K562 treated with DMSO at 1 percent for 4 hours (cell line): ENCODE results near the gene EEF1A2. TPM values are rescaled to one million over a fixed set of nuclear protein-coding genes. Genes with fewer than 3 reads are reported as not detected.

ENCODE experiments used
- total RNA-seq: library from RNA; unstranded; fragments of 300-600 nt; gene quantifications from 2 replicates; pipeline ENCODE4 v1.2.3, GENCODE V29; 2022; ENCODE audit not compliant: insufficient read depth

EEF1A2 gene
- 79.2 and 82.8 TPM in 2 replicates for total RNA-seq

GRCh38 chr20:63498960-63499337 is at the start of gene EEF1A2:
Gene EEF1A2 (minus strand): TSS chr20:63499083. CDS start chr20:63497763, 1,320 bp downstream.

GRCh38 chr20:63547725-63548480 is 49.0 kb upstream of the EEF1A2 start, which contains the start of gene SRMS:
Gene SRMS (minus strand): TSS chr20:63547749. CDS start chr20:63547463, 286 bp downstream.

GRCh38 chr20:63536997-63537524 is 38.2 kb upstream of the EEF1A2 start, which contains the start of gene PTK6:
Gene PTK6 (minus strand): TSS chr20:63537376. CDS start chr20:63537314, 62 bp downstream.

GRCh38 chr20:63520504-63520933 is 21.6 kb upstream of the EEF1A2 start, which contains the start of gene PPDPF:
Gene PPDPF (plus strand): TSS chr20:63520765. CDS start chr20:63521309, 544 bp downstream.

GRCh38 chr20:63471981-63472831 is 26.7 kb downstream of the EEF1A2 start, which contains the start of gene KCNQ2:
Gene KCNQ2 (minus strand): TSS chr20:63472655. CDS start chr20:63472463, 192 bp downstream.

Other genes starting within 250 kb of the EEF1A2 start
- not detected in 2 replicates for gene NKAIN4, start 244.6 kb downstream of the EEF1A2 start, total RNA-seq
- 66.8 and 77.7 TPM in 2 replicates for gene ARFGAP1, start 226.3 kb downstream of the EEF1A2 start, total RNA-seq
- gene COL20A1, start 205.9 kb downstream of the EEF1A2 start, total RNA-seq = not detected in 2 replicates
- not detected in 2 replicates for gene CHRNA4, start 137.7 kb downstream of the EEF1A2 start, total RNA-seq
- gene KCNQ2, start 26.4 kb downstream of the EEF1A2 start, total RNA-seq = not detected in 2 replicates
- gene PPDPF, start 21.7 kb upstream of the EEF1A2 start, total RNA-seq = 97.8 and 102 TPM in 2 replicates
- gene PTK6, start 38.3 kb upstream of the EEF1A2 start, total RNA-seq = not detected in 2 replicates
- gene SRMS, start 48.7 kb upstream of the EEF1A2 start, total RNA-seq = not detected in 2 replicates
- 0.27 TPM in 1 of 2 replicates, not detected in the other for gene FNDC11, start 55.1 kb upstream of the EEF1A2 start, total RNA-seq
- gene HELZ2, start 75.2 kb upstream of the EEF1A2 start, total RNA-seq = 26.0 and 31.7 TPM in 2 replicates
- gene GMEB2, start 128.0 kb upstream of the EEF1A2 start, total RNA-seq = 9.0 and 9.1 TPM in 2 replicates
- gene STMN3, start 154.3 kb upstream of the EEF1A2 start, total RNA-seq = 12.4 and 14.0 TPM in 2 replicates
- 8.6 TPM in 2 replicates for gene RTEL1, start 159.2 kb upstream of the EEF1A2 start, total RNA-seq
- 1.6 and 2.7 TPM in 2 replicates for gene TNFRSF6B, start 197.6 kb upstream of the EEF1A2 start, total RNA-seq
- 25.5 and 28.4 TPM in 2 replicates for gene ARFRP1, start 208.9 kb upstream of the EEF1A2 start, total RNA-seq
- gene ZGPAT, start 209.0 kb upstream of the EEF1A2 start, total RNA-seq = 7.8 and 13.9 TPM in 2 replicates
- gene LIME1, start 237.6 kb upstream of the EEF1A2 start, total RNA-seq = 13.3 and 13.4 TPM in 2 replicates
- gene SLC2A4RG, start 240.7 kb upstream of the EEF1A2 start, total RNA-seq = 33.3 and 40.7 TPM in 2 replicates